B cell (primary cell): ENCODE data around the gene TEAD1.

Source experiments
- EZH2 ChIP-seq: IDR thresholded peaks from 2 replicates; pipeline ENCODE4 v1.6.1; 2012; ENCODE audit warnings: borderline replicate concordance, low read depth, mild to moderate bottlenecking, moderate library complexity, low read length; ENCODE audit not compliant: insufficient read depth, poor library complexity, severe bottlenecking
- TF ChIP-seq, protein P1 (sequence below): fragments of 200-600 bp; IDR thresholded peaks from one replicate; pipeline ENCODE4 v1.8.0; 2022; ENCODE audit warnings: antibody characterized with exemption, mild to moderate bottlenecking

DNA sequence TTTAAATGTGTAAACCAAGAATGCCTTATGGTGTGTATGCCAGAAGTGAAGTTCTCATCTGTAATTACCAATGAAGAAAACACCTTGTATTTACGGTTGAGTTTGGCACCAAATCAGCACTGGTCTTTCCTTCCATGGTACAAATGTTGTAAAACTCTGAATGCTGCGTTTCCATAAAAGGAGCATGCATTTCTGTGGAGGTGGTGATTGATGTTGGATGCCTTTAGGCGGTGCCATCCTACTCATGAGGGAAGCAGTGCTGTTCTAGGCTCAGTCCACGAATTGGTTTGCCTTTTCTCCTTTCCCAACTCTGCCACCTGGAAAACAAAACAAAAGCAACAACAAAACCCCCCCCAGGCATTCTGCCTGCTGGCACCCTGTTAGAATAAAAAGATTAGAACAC lies 124.4 kb downstream of the TEAD1 start:
- TF ChIP-seq, protein P1, sequence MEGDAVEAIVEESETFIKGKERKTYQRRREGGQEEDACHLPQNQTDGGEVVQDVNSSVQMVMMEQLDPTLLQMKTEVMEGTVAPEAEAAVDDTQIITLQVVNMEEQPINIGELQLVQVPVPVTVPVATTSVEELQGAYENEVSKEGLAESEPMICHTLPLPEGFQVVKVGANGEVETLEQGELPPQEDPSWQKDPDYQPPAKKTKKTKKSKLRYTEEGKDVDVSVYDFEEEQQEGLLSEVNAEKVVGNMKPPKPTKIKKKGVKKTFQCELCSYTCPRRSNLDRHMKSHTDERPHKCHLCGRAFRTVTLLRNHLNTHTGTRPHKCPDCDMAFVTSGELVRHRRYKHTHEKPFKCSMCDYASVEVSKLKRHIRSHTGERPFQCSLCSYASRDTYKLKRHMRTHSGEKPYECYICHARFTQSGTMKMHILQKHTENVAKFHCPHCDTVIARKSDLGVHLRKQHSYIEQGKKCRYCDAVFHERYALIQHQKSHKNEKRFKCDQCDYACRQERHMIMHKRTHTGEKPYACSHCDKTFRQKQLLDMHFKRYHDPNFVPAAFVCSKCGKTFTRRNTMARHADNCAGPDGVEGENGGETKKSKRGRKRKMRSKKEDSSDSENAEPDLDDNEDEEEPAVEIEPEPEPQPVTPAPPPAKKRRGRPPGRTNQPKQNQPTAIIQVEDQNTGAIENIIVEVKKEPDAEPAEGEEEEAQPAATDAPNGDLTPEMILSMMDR, result no peak
- no peak for TF ChIP-seq EZH2
